HG02588 (cell line): ENCODE data around the gene LSM12.

Experiments used
- ATAC-seq: cut with Tn5 transposase; IDR thresholded peaks from one replicate; pipeline ENCODE4 v1.9.1; 2021; ENCODE audit warnings: mild to moderate bottlenecking, moderate library complexity; ENCODE audit not compliant: unreplicated experiment

LSM12 gene

DNA sequence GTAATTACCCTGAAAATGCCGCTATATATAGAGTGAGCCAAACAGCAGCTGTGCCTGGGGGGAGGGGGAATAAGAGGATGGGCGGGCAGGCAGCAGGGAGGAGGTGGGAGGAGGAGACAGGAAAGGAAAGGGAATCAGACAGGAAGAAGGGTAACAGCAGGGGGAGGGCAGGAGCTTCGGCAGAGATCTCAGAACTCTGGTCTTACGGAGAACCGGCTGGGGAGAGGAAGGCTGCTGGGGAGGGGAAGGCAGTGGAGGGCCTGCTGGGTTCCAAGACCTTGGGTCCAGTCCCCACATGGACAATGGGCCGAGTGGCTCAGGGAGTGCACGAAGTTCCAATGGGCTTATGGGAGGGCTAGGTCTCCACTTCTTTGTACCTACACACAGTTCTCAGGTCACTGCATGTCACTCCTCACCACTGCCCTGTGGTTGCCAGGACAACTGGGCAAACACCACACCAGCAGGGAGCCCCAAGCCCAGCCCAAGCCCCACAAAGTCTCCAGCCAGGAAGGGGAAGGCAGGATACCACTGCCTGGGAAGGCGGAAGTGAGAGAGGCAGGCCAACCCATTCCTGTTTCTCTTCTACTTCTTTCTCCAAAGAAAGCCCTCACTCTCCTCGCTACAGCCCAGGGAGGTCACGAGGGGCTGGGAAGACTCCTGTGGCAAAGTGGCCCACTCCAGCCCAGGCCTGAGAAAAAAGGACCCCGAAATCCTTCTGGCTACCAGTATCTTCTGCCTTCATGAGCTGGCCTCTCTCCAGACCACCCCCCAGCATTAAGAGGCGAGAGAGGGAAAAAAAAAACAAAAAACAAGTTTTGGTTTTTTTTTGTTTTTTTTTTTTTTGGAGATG lies 29.4 kb upstream of the LSM12 start:
- ATAC-seq: no peak

- no peak for ATAC-seq
Observed at GRCh38 chr17:44095388-44095646, 28.8 kb upstream of the LSM12 start.

GRCh38 chr17:44094701-44095387 lies 28.4 kb upstream of the LSM12 start:
- ATAC-seq: no peak

DNA sequence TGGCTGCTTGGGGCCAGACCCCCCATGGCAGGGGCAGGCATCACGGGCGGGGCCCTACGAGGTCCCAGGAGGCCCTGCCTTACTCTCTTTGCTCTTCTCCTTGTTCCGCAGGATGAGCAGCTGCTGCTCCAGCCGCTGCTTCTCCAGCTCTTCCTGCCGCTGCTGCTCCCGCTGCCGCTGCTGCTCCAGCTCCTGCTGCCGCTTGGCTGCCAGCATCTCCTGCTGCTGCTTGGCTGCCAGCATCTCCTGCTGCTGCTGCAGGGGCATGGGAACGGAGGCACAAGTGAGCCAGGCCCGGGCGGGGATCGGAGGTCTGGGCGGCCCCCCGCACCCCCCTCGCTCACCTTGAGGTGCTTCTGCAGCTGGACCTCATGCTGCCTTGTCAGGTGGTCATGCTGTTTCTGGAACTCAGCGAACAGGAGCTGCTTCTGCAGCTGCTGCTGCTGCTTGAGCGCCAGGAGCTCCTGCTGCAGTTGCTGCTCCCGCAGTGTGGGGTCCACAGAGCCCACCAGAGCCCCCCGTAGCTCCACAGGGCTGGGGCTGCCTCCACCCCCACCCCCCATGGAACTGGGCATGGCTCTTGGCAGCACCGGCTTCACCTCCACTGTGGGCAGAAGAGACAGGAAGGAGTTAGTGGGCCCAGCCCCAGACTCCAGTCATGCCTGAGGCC lies 26.9 kb upstream of the LSM12 start:
- no peak for ATAC-seq

- no peak for ATAC-seq
Observed at GRCh38 chr17:44092051-44092450, 25.6 kb upstream of the LSM12 start.

DNA sequence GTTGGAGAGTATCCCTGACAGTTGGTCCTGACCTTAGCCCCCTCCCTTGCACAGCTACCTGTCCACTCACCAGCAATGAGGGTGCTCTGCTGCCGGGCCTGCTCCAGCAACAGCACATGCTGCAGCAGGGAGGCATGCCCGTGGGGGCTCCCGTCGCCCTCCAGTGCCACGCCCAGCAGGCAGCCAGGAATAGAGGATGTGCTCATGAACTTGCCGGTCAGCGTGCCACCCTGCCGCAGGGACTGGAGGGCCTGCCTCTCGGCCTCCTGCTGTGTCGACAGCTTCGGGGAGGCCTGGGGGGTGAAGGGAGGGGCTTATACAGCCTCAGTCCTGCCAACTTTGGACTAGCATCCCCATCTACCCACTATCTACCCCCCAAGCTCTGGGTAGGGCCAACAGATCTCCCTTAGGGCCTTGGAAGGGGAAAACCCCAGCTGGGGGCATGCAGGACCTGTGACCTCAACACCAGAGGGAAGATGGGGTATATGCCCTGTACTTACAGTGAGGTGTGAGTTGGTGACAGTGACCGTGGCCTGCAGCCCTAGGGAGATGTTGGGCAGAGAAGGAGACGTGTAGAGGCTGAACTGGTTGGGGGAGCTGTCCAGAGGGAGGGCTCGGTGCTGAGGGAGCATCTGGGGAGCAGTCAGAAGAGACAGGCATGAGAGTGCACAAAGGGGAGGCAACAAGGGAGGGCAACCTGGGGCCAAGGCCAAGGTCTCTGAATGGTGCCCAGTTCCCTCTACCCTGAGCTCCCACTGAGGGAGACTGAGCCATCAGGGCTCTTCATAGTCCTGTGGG lies 24.9 kb upstream of the LSM12 start:
- ATAC-seq: no peak

GRCh38 chr17:44088254-44088653 lies 21.8 kb upstream of the LSM12 start:
- no peak for ATAC-seq

DNA sequence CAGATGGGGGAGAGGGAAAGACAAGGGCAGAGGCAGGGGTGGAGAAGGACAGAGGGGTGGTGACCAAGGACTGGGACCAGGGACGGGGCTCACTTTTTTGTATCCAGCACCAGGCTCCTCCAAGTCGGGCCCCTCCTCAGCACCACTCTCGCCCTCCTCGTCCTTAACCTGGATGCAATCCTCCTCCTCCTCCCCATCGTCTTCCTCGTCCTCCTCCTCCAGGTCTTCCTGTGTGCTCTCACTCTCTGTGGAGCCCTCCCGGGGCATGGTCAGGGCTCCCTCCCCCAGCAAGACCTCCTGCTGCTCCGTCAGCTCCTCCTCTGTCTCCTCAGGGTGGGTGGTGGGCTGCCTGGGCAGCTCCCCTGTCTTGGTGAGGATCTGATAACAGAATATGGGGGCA lies 20.8 kb upstream of the LSM12 start:
- ATAC-seq: no peak

- no peak for ATAC-seq
Observed at GRCh38 chr17:44086364-44087311, 20.2 kb upstream of the LSM12 start.

DNA sequence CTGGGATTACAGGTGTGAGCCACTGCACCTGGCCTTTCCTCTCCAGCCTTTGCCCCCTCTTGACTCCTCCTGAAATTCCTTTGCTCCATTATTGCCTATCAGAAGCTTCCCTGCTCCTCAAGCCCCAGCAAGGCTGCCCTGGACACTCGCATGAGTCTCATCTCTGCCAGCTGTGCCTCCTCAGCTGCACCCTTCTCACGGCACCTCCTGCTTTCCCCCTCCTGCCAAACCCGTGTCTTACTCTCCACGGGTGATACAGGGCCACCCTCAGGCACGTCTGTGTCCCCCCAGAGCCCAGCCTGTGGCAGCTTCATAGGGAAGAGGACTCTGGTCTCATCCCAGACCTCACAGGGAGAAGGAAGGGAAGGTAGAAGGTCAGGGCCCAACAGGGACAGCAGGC lies 19.4 kb upstream of the LSM12 start:
- ATAC-seq: no peak

- no peak for ATAC-seq
Observed at GRCh38 chr17:44084921-44085320, 18.4 kb upstream of the LSM12 start.

- ATAC-seq: no peak
Observed at GRCh38 chr17:44084131-44084538, 17.7 kb upstream of the LSM12 start.

GRCh38 chr17:44083250-44083849 lies 16.9 kb upstream of the LSM12 start:
- no peak for ATAC-seq

GRCh38 chr17:44082256-44082927 lies 15.9 kb upstream of the LSM12 start:
- no peak for ATAC-seq

DNA sequence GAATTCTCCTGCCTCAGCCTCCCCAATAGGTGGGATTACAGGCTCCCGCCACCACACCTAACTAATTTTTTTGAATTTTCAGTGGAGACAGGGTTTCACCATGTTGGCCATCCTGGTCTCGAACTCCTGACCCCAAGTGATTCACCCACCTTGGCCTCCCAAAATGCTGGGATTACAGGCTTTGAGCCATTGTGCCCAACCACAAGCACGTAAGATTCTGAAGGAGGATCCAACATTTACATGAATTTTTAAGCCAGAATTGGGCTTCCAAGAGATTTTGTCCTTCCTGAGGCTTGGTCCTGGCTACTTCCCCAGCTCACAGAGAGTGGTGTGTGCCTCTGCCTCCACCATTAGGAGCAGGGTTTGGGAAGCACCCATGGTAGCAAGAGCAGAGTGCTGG lies 15.2 kb upstream of the LSM12 start:
- no peak for ATAC-seq

DNA sequence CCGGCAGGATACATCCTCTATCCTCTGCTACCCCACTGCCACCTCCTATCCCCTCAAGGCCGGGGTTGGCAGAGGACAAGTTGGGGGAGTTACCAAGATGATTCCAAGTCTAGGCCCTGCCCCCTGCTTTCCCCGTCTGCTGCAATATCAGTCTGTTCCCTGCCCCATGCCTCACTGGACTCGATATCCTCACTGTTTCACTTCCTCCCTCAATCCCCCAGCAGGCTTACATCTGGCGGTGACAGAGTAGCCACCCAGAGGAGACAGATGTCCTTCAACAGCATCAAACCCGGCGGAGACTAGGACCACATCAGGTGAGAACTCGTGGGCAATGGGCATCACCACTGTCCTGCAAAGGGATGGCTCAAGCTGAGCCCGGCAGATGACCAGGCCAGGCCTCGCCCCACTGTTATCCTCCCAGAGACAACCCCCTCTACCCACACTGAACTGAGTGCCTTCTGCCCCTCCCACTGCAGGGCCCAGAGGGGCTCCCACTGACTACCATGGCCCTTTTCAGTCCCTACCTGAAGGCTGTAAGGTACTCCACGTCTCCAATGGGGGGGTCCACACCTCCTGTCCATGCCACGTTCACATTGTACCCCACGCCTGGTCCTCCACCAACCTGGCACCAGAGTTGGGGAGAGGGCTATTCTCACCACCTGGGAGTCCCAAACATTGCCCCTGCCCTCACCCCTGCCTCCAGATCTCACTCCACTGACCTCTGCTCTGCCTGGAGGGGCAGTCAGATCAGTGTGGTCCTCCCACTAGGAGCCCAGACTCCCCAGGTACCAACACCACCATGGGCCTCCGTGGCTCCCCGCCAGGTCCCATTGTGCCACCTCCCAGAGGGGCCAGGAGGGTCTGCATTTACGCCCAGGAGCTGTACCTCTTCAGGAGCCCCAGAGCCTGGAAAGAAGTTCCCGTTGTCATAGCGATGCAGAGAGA lies 13.7 kb upstream of the LSM12 start:
- no peak for ATAC-seq

GRCh38 chr17:44078412-44078811 lies 11.9 kb upstream of the LSM12 start:
- no peak for ATAC-seq

DNA sequence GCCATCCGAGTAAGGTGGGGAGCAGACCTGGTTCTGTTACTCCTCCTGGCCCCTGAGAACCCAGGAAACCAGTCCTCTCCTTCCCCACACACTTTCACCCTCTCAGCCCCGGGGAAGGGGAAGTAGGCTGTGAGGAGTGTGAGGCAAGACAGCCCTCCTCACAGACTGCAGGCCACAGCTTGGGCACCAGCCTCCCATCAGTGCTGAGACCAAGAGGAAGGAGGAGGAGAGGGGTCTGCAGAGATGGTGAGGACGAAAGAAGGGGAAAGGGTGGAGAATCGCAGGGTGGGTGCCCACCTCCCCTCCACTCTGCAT lies 11.1 kb upstream of the LSM12 start:
- ATAC-seq: no peak
